A673 (cell line): Measurements from ENCODE around the gene FAM43B.
A peak's percentile ranks its signal among the peaks of the same experiment; 100 is the strongest.

Experiments
- CTCF ChIP-seq: fragments of 300-800, 200-600 bp; sonication (generic); conservative IDR thresholded peaks from 2 replicates; pipeline ENCODE4 v1.5.1; 2017; ENCODE audit warnings: low read depth, mild to moderate bottlenecking, antibody characterized with exemption, low read length, moderate library complexity, mixed read lengths
- EZH2 ChIP-seq: fragments of 200-600 bp; sonication (generic); IDR thresholded peaks from 2 replicates; pipeline ENCODE4 v1.6.1; 2017; ENCODE audit warnings: borderline replicate concordance, low read depth, mild to moderate bottlenecking, mixed read lengths, antibody characterized with exemption, low read length; ENCODE audit not compliant: poor library complexity, severe bottlenecking

GRCh38 chr1:20574686-20575540, 22.5 kb downstream of the FAM43B start:
- TF ChIP-seq EZH2 (no peak), CTCF (peak; percentile 91)
